NB4 (cell line): ENCODE measurements around the gene DNAI4.

ENCODE experiments used
- MYC ChIP-seq: IDR thresholded peaks from 2 replicates; pipeline ENCODE4 v1.6.1; 2011; ENCODE audit warnings: low read depth, low read length
- POLR2A ChIP-seq: IDR thresholded peaks from 2 replicates; pipeline ENCODE4 v1.6.1; 2011; ENCODE audit warnings: mild to moderate bottlenecking; ENCODE audit not compliant: insufficient read length; ENCODE audit errors: extremely low read depth
- TF ChIP-seq, protein P1 (sequence below): IDR thresholded peaks from one replicate; pipeline ENCODE4 v1.5.1; 2012; ENCODE audit warnings: low read depth, low read length

- TF ChIP-seq, protein P1, sequence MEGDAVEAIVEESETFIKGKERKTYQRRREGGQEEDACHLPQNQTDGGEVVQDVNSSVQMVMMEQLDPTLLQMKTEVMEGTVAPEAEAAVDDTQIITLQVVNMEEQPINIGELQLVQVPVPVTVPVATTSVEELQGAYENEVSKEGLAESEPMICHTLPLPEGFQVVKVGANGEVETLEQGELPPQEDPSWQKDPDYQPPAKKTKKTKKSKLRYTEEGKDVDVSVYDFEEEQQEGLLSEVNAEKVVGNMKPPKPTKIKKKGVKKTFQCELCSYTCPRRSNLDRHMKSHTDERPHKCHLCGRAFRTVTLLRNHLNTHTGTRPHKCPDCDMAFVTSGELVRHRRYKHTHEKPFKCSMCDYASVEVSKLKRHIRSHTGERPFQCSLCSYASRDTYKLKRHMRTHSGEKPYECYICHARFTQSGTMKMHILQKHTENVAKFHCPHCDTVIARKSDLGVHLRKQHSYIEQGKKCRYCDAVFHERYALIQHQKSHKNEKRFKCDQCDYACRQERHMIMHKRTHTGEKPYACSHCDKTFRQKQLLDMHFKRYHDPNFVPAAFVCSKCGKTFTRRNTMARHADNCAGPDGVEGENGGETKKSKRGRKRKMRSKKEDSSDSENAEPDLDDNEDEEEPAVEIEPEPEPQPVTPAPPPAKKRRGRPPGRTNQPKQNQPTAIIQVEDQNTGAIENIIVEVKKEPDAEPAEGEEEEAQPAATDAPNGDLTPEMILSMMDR = no peak
- TF ChIP-seq POLR2A (no peak), MYC (no peak)
Observed at GRCh38 chr1:66848193-66848592, 76.5 kb downstream of the DNAI4 start.
